ENCODE data around the gene IRF8. TPM values are rescaled to one million over a fixed set of nuclear protein-coding genes. Genes with fewer than 3 reads are reported as not detected.
A peak's percentile ranks its signal among the peaks of the same experiment; 100 is the strongest.

Gene IRF8
- total and polyA plus RNA-seq, 7 donors = 3.5 to 74.0 (median 10.8) TPM

- TF ChIP-seq CTCF (IDR thresholded peaks at IDR 0.05) (no peak), POLR2AphosphoS5 (IDR thresholded peaks at IDR 0.05) (no peak), POLR2A (IDR thresholded peaks at IDR 0.05) (no peak), EP300 (IDR thresholded peaks at IDR 0.05) (no peak)
- intact Hi-C loops (cut with DNase I) = no loop called here
- Histone ChIP-seq H3K4me1 (no peaks in the 10 kb centered on the region), H3K4me3 (no peak overlapping the region), H3K9me3 (no peaks in the 10 kb centered on the region), H3K27ac (peak overlapping the region in 2 of 4 donors; percentile 1 to 4), H3K27me3 (no peaks in the 10 kb centered on the region), H3K36me3 (no peaks in the 10 kb centered on the region)
- WGBS, 2 donors = 75 to 83% methylated on average over 16 of the region's 16 CpGs
- peak; percentile 54 for DNase-seq
Observed at GRCh38 chr16:85853547-85854545, 45.1 kb upstream of the IRF8 start.

- Histone ChIP-seq H3K4me1 (no peaks in the 10 kb centered on the region), H3K27me3 (no peaks in the 10 kb centered on the region), H3K36me3 (no peaks in the 10 kb centered on the region), H3K9me3 (no peaks in the 10 kb centered on the region), H3K27ac (no peak overlapping the region), H3K4me3 (no peak overlapping the region)
- TF ChIP-seq POLR2AphosphoS5 (IDR thresholded peaks at IDR 0.05) = no peak
- no peak for TF ChIP-seq EP300 (IDR thresholded peaks at IDR 0.05)
- no peak for TF ChIP-seq CTCF (IDR thresholded peaks at IDR 0.05)
- TF ChIP-seq POLR2A (IDR thresholded peaks at IDR 0.05) = no peak
- intact Hi-C loops (cut with DNase I) = no loop called here
- 95 to 97% methylated on average over 1 of the region's 1 CpG for whole genome bisulfite sequencing, 2 donors
- DNase-seq = no peak
Observed at GRCh38 chr16:85854935-85855334, 44.0 kb upstream of the IRF8 start.

- Histone ChIP-seq H3K27me3 (no peaks in the 10 kb centered on the region), H3K27ac (no peak overlapping the region), H3K4me1 (no peaks in the 10 kb centered on the region), H3K4me3 (no peak overlapping the region), H3K9me3 (no peaks in the 10 kb centered on the region), H3K36me3 (no peaks in the 10 kb centered on the region)
- no peak for DNase-seq
- intact Hi-C loops (cut with DNase I) = no loop called here
- TF ChIP-seq POLR2A (IDR thresholded peaks at IDR 0.05) = no peak
- TF ChIP-seq CTCF (IDR thresholded peaks at IDR 0.05) = no peak
- 83 to 87% methylated on average over 6 of the region's 6 CpGs for WGBS, 2 donors
Observed at GRCh38 chr16:85856079-85856478, 42.9 kb upstream of the IRF8 start.

- Histone ChIP-seq H3K27me3 (no peaks in the 10 kb centered on the region), H3K4me3 (no peak overlapping the region), H3K36me3 (no peaks in the 10 kb centered on the region), H3K4me1 (no peaks in the 10 kb centered on the region), H3K9me3 (no peaks in the 10 kb centered on the region), H3K27ac (no peak overlapping the region)
- no peak for DNase-seq
- intact Hi-C loops (cut with DNase I) = no loop called here
- WGBS, 2 donors = 72 to 89% methylated on average over 5 of the region's 5 CpGs
- no peak for TF ChIP-seq CTCF (IDR thresholded peaks at IDR 0.05)
- TF ChIP-seq POLR2A (IDR thresholded peaks at IDR 0.05) = no peak
- no peak for TF ChIP-seq EP300 (IDR thresholded peaks at IDR 0.05)
- TF ChIP-seq POLR2AphosphoS5 (IDR thresholded peaks at IDR 0.05) = no peak
Observed at GRCh38 chr16:85856585-85856984, 42.4 kb upstream of the IRF8 start.

Measured in sigmoid colon (tissue), 7 donors.